Ovary (tissue), 9 donors: ENCODE data around the gene SLC7A1. TPM values are rescaled to one million over a fixed set of nuclear protein-coding genes. Genes with fewer than 3 reads are reported as not detected.
A peak's percentile ranks its signal among the peaks of the same experiment; 100 is the strongest.

Source experiments
- DNase-seq, 5 donors: peaks; one replicate each; pipeline ENCODE4 v3.0.0-alpha.2; 2019 to 2020
- H3K27ac ChIP-seq, 2 donors: fragments of 200-600 bp; one replicate each; pipeline versions ENCODE4 v1.5.1 to v1.8.0; 2019 to 2022
- H3K27me3 ChIP-seq: fragments of 200-600 bp; one replicate; pipeline ENCODE4 v1.8.0; 2022
- H3K36me3 ChIP-seq: fragments of 200-600 bp; sonication (generic); one replicate; pipeline ENCODE4 v1.5.1; 2019
- H3K4me1 ChIP-seq: one replicate; pipeline ENCODE4 v1.8.1; 2013; ENCODE audit warnings: mild to moderate bottlenecking, moderate library complexity; ENCODE audit not compliant: insufficient read depth
- H3K4me3 ChIP-seq: fragments of 200-600 bp; sonication (generic); one replicate; pipeline ENCODE4 v1.5.1; 2017
- H3K9me3 ChIP-seq, 2 donors: fragments of 200-600 bp in 1 of 2; sonication (generic) in 1 of 2; one replicate each; pipeline versions ENCODE4 v1.5.1 to v1.8.1; 2013 to 2019; ENCODE audit warnings: mild to moderate bottlenecking in 1 of 2, moderate library complexity in 1 of 2
- CTCF ChIP-seq, 3 donors: fragments of 450-650 bp in 2 of 3; fragments of 200-600 bp in 1 of 3; IDR thresholded peaks; one replicate each; pipeline versions ENCODE4 v1.5.1 to v1.8.0; 2016 to 2022; ENCODE audit warnings: antibody characterized with exemption in 3 of 3, mild to moderate bottlenecking in 1 of 3
- EP300 ChIP-seq: sonication (generic); formaldehyde crosslinking; IDR thresholded peaks from one replicate; pipeline ENCODE4 v1.6.1; 2017; ENCODE audit warnings: antibody characterized with exemption
- POLR2A ChIP-seq: fragments of 450-650 bp; IDR thresholded peaks from one replicate; pipeline ENCODE4 v1.6.1; 2017; ENCODE audit warnings: antibody characterized with exemption, mild to moderate bottlenecking, moderate library complexity
- WGBS, 3 donors: extraction: QIAGEN DNeasy Blood & Tissue Kit in 1 of 3; methylation state at CpG; one replicate each; pipeline versions ENCODE4 v1.1.5 to v1.1.7; 2013 to 2017; 5-methylcytosine and 5-hydroxymethylcytosine counted together
- intact Hi-C, 4 donors: fragments of 100-400 bp; cut with DNase I; formaldehyde crosslinking; loops; one replicate each; pipeline versions ENCODE4 v1.11.0 to v1.15.1; 2022 to 2023
- polyA plus RNA-seq, 2 donors: library from polyadenylated mRNA; stranded (reverse); fragments of 200-250 nt in 1 of 2; fragments of 350-450 nt in 1 of 2; fragmentation: Illumina TruSeq in 1 of 2; extraction: RNeasy Lipid Tissue Mini Kit (QIAGEN cat#74804) in 1 of 2; gene quantifications; one replicate each; pipeline ENCODE4 v1.2.3, GENCODE V29; 2013 to 2014
- total RNA-seq, 7 donors: library from RNA; depleted of rRNA in 2 of 7; stranded (reverse); fragments of >200 nt in 2 of 7; fragmentation: NEBNext Ultra II Directional in 3 of 7; extraction: Animal tissue kit (Norgen Biotek cat#: 25700) in 3 of 7; gene quantifications; one replicate each; pipeline versions ENCODE4 v1.1.0 to v1.2.4, GENCODE V29; 2016 to 2023
- donor health status: DM: no; HTN: no; CAD: no; lungs with moderate emphysema.
- donor health status: DM: no; HTN: no; CAD: no.
- donor health status: Bipolar disorder and iron deficiency.
- donor health status: DM: yes; HTN: yes; CAD: no.
- donor health status: DM: no; HTN: no; CAD: no.
- donor health status: DM: yes; HTN: yes; CAD: no.

Gene SLC7A1
- total and polyA plus RNA-seq, 9 donors, result 3.3 to 98.7 (median 14.0) TPM

- DNase-seq, result peak in 3 of 5 donors; percentile 37 to 57 (median 56)
- Histone ChIP-seq H3K9me3 (no peaks in the 10 kb centered on the region), H3K27me3 (no peaks in the 10 kb centered on the region), H3K4me1 (peaks cover 15% of the 10 kb centered on the region), H3K27ac (peak overlapping the region in 1 of 2 donors; percentile 69), H3K36me3 (no peaks in the 10 kb centered on the region), H3K4me3 (no peak overlapping the region)
- intact Hi-C loops, result loop anchor here in 1 of 4 donors (5.0 kb wide), 1 partner anchor 611 kb away; no protein-coding TSS in a partner anchor
- WGBS, 3 donors, result 11 to 34% (median 16%) methylated on average over 9 of the region's 9 CpGs
- TF ChIP-seq CTCF (IDR thresholded peaks at IDR 0.05) (no peak), EP300 (no peak), POLR2A (no peak)
Measured at GRCh38 chr13:29496241-29496712, 99.2 kb downstream of the SLC7A1 start.

- Histone ChIP-seq H3K27me3 (no peaks in the 10 kb centered on the region), H3K36me3 (no peaks in the 10 kb centered on the region), H3K27ac (no peak overlapping the region), H3K9me3 (no peaks in the 10 kb centered on the region), H3K4me1 (peaks cover 15% of the 10 kb centered on the region), H3K4me3 (no peak overlapping the region)
- 95 to 98% (median 96%) methylated on average over 8 of the region's 8 CpGs for WGBS, 3 donors
- intact Hi-C loops, result no loop called here
- DNase-seq, result peak in 1 of 5 donors; percentile 6
- no peak for TF ChIP-seq CTCF (IDR thresholded peaks at IDR 0.05)
- TF ChIP-seq EP300, result no peak
- no peak for TF ChIP-seq POLR2A
Measured at GRCh38 chr13:29494520-29494919, 101.0 kb downstream of the SLC7A1 start.

GRCh38 chr13:29493796-29494195 lies 101.7 kb downstream of the SLC7A1 start:
- Histone ChIP-seq H3K27me3 (no peaks in the 10 kb centered on the region), H3K4me3 (no peak overlapping the region), H3K27ac (no peak overlapping the region), H3K4me1 (peaks cover 15% of the 10 kb centered on the region), H3K9me3 (no peaks in the 10 kb centered on the region), H3K36me3 (no peaks in the 10 kb centered on the region)
- TF ChIP-seq EP300, result no peak
- TF ChIP-seq POLR2A, result no peak
- 81 to 85% (median 81%) methylated on average over 4 of the region's 4 CpGs for WGBS, 3 donors
- intact Hi-C loops, result no loop called here
- no peak for DNase-seq

GRCh38 chr13:29491248-29491647 lies 104.2 kb downstream of the SLC7A1 start:
- Histone ChIP-seq H3K9me3 (no peaks in the 10 kb centered on the region), H3K27me3 (no peaks in the 10 kb centered on the region), H3K36me3 (no peaks in the 10 kb centered on the region), H3K4me3 (no peak overlapping the region), H3K4me1 (peaks cover 4% of the 10 kb centered on the region), H3K27ac (no peak overlapping the region)
- peak in 1 of 5 donors; percentile 1 for DNase-seq
- 46 to 70% (median 48%) methylated on average over 2 of the region's 2 CpGs for WGBS, 3 donors
- intact Hi-C loops, result no loop called here
- no peak for TF ChIP-seq POLR2A
- no peak for TF ChIP-seq CTCF (IDR thresholded peaks at IDR 0.05)
- no peak for TF ChIP-seq EP300

GRCh38 chr13:29490561-29490885 lies 105.0 kb downstream of the SLC7A1 start:
- H3K9me3 ChIP-seq, result no peaks in the 10 kb centered on the region
- DNase-seq, result peak in 1 of 5 donors; percentile 8
- intact Hi-C loops, result no loop called here
- no peak for TF ChIP-seq POLR2A
- no peak for TF ChIP-seq CTCF (IDR thresholded peaks at IDR 0.05)
- TF ChIP-seq EP300, result no peak
- no peak overlapping the region for H3K4me3 ChIP-seq
- H3K27ac ChIP-seq, result no peak overlapping the region
- H3K27me3 ChIP-seq, result no peaks in the 10 kb centered on the region
- H3K4me1 ChIP-seq, result no peaks in the 10 kb centered on the region
- H3K36me3 ChIP-seq, result no peaks in the 10 kb centered on the region
- 91 to 96% (median 94%) methylated on average over 9 of the region's 9 CpGs for WGBS, 3 donors
